ENCODE measurements around the gene ARPC5. TPM values are rescaled to one million over a fixed set of nuclear protein-coding genes. Genes with fewer than 3 reads are reported as not detected.
A peak's percentile ranks its signal among the peaks of the same experiment; 100 is the strongest.

ARPC5 gene
- total RNA-seq, 3 donors from 2014 or later (not counting 1 experiment from before 2014, with no cell fraction given): 103 to 120 (median 113) TPM

DNA sequence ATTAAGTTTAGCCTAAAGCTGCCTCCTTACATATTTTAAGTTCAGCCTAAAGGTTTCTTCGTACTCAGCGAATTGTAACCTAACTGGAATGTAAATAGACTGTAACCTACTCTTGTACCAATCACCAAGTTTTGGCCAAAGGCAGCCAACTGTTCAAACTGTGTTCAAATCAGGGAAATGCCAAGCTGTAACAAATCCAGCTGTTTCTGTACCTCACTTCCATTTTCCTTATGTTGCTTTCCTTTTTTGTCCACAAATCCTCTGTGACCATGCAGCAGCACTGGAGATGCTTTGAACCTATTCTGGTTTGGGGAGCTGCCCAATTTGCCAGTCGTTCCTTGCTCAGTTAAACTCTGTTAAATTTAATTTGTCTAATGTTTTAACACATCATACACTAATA, 20.8 kb upstream of the ARPC5 start:
- H3K36me3 Mint-ChIP-seq: no peaks in the 10 kb centered on the region
- Histone ChIP-seq H3K4me3 (ENCODE audit: low read length) (no peak overlapping the region), H3K36me3 (ENCODE audit: control insufficient read depth, insufficient read depth, low read length) (no peaks in the 10 kb centered on the region), H3K27me3 (ENCODE audit: control insufficient read depth, insufficient read depth, low read length) (no peaks in the 10 kb centered on the region), H3K9me3 (ENCODE audit: control insufficient read depth, insufficient read depth, low read length) (no peaks in the 10 kb centered on the region), H3K27ac (ENCODE audit: low read length) (no peak overlapping the region), H3K4me1 (ENCODE audit: control insufficient read depth, insufficient read depth, low read length) (no peaks in the 10 kb centered on the region)
- no peaks in the 10 kb centered on the region for H3K4me1 Mint-ChIP-seq
- peaks cover 15 to 22% of the 10 kb centered on the region in 2 donors for H3K27me3 Mint-ChIP-seq (ENCODE audit: low read depth in 2 of 2)
- H3K9me3 Mint-ChIP-seq: no peaks in the 10 kb centered on the region
- H3K27ac Mint-ChIP-seq: no peak overlapping the region
- intact Hi-C loops (cut with micrococcal nuclease): loop anchor here (10.0 kb wide), 1 partner anchor 1008 kb away; no protein-coding TSS in a partner anchor
- ATAC-seq (no peak), DNase-seq (no peak)
- TF ChIP-seq, protein P1, sequence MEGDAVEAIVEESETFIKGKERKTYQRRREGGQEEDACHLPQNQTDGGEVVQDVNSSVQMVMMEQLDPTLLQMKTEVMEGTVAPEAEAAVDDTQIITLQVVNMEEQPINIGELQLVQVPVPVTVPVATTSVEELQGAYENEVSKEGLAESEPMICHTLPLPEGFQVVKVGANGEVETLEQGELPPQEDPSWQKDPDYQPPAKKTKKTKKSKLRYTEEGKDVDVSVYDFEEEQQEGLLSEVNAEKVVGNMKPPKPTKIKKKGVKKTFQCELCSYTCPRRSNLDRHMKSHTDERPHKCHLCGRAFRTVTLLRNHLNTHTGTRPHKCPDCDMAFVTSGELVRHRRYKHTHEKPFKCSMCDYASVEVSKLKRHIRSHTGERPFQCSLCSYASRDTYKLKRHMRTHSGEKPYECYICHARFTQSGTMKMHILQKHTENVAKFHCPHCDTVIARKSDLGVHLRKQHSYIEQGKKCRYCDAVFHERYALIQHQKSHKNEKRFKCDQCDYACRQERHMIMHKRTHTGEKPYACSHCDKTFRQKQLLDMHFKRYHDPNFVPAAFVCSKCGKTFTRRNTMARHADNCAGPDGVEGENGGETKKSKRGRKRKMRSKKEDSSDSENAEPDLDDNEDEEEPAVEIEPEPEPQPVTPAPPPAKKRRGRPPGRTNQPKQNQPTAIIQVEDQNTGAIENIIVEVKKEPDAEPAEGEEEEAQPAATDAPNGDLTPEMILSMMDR (IDR thresholded peaks at IDR 0.05): no peak
- WGBS (ENCODE audit: insufficient coverage): 98% methylated on average over 2 of the region's 3 CpGs
- H3K4me3 Mint-ChIP-seq: no peak overlapping the region

DNA sequence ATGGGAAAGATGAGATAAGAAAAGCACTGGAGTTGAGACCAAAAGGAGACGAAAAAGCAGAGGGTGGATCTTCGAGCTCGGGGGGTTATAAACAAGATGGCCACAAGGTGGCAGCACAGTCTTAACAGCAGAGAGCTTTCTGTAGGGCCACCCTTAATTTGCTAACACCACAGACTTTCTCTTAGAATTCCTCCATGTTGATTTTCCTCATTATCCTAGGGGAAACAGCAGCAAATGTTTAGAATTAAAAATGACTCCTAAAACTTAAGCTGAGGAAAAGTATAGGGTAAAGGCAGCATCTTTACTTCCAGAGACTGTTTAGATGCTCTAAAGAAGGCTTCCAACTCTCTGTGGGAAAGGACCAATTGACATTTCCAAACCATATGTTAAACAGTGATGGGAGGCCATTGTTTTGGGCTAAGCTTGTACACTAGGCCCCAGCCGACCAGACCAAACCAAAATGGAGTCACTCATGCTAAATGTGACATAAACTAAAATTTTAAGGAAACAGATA, 20.0 kb upstream of the ARPC5 start:
- H3K4me3 Mint-ChIP-seq: no peak overlapping the region
- 10% methylated on average over 4 of the region's 4 CpGs for WGBS (ENCODE audit: insufficient coverage)
- TF ChIP-seq, protein P1 (IDR thresholded peaks at IDR 0.05): peak; percentile 81
- H3K36me3 ChIP-seq (ENCODE audit: control insufficient read depth, insufficient read depth, low read length): no peaks in the 10 kb centered on the region
- peaks cover 15 to 21% of the 10 kb centered on the region in 2 donors for H3K27me3 Mint-ChIP-seq (ENCODE audit: low read depth in 2 of 2)
- no peaks in the 10 kb centered on the region for H3K9me3 Mint-ChIP-seq
- H3K27ac Mint-ChIP-seq: no peak overlapping the region
- no peaks in the 10 kb centered on the region for H3K36me3 Mint-ChIP-seq
- no peaks in the 10 kb centered on the region for H3K4me1 ChIP-seq (ENCODE audit: control insufficient read depth, insufficient read depth, low read length)
- peak; percentile 60 to 88 for DNase-seq
- no peaks in the 10 kb centered on the region for H3K4me1 Mint-ChIP-seq
- no peak overlapping the region for H3K27ac ChIP-seq (ENCODE audit: low read length)
- H3K27me3 ChIP-seq (ENCODE audit: control insufficient read depth, insufficient read depth, low read length): no peaks in the 10 kb centered on the region
- no peak overlapping the region for H3K4me3 ChIP-seq (ENCODE audit: low read length)
- intact Hi-C loops (cut with micrococcal nuclease): loop anchor here (1.0 to 10.0 kb wide), 4 partner anchors 29 to 1009 kb away; no protein-coding TSS in a partner anchor
- peak; percentile 79 to 92 (median 91) for ATAC-seq
- H3K9me3 ChIP-seq (ENCODE audit: control insufficient read depth, insufficient read depth, low read length): no peaks in the 10 kb centered on the region

DNA sequence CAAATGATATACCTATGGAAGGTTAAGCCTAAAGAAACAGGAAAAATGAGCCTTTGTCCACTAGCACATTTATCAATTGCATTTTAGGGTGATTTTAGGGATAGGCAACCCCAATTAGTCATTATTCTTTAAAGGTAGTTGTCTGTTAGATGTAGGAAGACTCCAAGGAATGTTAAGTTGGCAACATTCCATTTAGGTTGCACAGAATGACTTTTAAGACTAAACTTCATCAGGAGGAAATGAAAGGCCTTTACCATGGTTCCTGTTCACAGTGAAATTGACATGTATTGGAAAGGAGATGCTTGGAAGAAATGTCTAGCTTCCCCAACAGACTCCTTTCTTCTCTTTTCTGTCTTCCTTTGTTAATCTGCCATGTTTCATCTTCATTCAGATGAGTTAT, 19.1 kb upstream of the ARPC5 start:
- Histone ChIP-seq H3K4me3 (ENCODE audit: low read length) (no peak overlapping the region), H3K27me3 (ENCODE audit: control insufficient read depth, insufficient read depth, low read length) (no peaks in the 10 kb centered on the region), H3K36me3 (ENCODE audit: control insufficient read depth, insufficient read depth, low read length) (no peaks in the 10 kb centered on the region), H3K4me1 (ENCODE audit: control insufficient read depth, insufficient read depth, low read length) (no peaks in the 10 kb centered on the region), H3K9me3 (ENCODE audit: control insufficient read depth, insufficient read depth, low read length) (no peaks in the 10 kb centered on the region), H3K27ac (ENCODE audit: low read length) (no peak overlapping the region)
- ATAC-seq (no peak), DNase-seq (no peak)
- no peaks in the 10 kb centered on the region for H3K4me1 Mint-ChIP-seq
- peaks cover 13 to 17% of the 10 kb centered on the region in 2 donors for H3K27me3 Mint-ChIP-seq (ENCODE audit: low read depth in 2 of 2)
- H3K4me3 Mint-ChIP-seq: no peak overlapping the region
- H3K27ac Mint-ChIP-seq: no peak overlapping the region
- H3K36me3 Mint-ChIP-seq: no peaks in the 10 kb centered on the region
- intact Hi-C loops (cut with micrococcal nuclease): loop anchor here (1.0 to 10.0 kb wide), 4 partner anchors 30 to 1010 kb away; no protein-coding TSS in a partner anchor
- TF ChIP-seq, protein P1 (IDR thresholded peaks at IDR 0.05): no peak
- no peaks in the 10 kb centered on the region for H3K9me3 Mint-ChIP-seq

Measured in natural killer cell (primary cell).